Activated T-cell treated with anti-CD3 and anti-CD28 coated beads for 4 hours (primary cell): ENCODE measurements around the gene REPS1.
"Not testable (repeated sequence)": the region's sequence is repeated elsewhere in the genome, so short reads cannot be mapped to it uniquely, and the experiment has no call there.

Experiments used
- DNase-seq: peaks from one replicate; pipeline ENCODE4 v3.0.0-alpha.2; 2020

Gene REPS1

DNA sequence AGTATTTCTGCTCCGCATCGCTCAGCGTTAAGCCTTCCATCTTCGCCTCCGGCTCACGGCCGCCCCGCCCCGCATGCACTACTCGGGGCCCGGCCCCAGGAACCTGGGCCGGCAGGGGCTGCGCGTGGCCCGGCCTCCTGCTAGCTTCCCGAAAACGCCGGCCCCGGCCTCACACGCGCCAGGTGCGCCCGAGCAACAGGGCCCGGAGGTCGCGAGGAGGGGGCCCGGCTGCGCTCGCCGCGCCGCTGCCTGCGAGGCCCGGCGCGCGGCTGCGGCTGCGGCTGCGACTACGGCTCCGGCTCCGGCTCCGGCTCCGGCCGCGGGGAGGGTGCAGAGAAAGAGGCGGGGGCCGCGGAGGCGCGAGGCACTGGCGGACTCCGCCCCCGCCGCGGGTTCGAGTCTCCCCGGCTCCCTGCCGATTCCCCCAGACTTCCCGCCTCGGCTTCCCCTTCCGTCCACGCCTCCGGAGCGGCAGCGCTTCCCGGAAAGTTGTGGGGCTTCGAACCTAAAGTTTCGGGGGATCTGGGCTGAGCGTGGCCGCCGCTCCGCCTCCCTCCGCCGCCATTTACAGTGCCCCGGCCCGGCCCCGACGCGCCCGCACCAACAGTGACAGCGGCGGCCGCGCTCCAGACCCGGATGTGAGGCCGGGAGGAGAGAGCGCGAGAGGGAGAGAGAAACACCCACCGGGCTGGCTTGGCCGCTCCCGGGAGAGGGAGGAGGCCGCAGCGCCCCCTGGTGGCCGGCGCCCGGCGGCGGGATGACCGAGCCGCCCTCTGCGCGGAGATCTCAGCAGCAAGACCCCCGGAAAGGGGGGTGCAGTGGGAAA, at the start of gene REPS1:
Gene REPS1 (minus strand): TSS at position 611 of the 826 bp plus-strand sequence. CDS start 571 bp downstream, at position 40.
- DNase-seq, result peak; percentile 86

- DNase-seq, result no peak
Observed at GRCh38 chr6:139037490-139037889, 49.4 kb upstream of the REPS1 start.

DNA sequence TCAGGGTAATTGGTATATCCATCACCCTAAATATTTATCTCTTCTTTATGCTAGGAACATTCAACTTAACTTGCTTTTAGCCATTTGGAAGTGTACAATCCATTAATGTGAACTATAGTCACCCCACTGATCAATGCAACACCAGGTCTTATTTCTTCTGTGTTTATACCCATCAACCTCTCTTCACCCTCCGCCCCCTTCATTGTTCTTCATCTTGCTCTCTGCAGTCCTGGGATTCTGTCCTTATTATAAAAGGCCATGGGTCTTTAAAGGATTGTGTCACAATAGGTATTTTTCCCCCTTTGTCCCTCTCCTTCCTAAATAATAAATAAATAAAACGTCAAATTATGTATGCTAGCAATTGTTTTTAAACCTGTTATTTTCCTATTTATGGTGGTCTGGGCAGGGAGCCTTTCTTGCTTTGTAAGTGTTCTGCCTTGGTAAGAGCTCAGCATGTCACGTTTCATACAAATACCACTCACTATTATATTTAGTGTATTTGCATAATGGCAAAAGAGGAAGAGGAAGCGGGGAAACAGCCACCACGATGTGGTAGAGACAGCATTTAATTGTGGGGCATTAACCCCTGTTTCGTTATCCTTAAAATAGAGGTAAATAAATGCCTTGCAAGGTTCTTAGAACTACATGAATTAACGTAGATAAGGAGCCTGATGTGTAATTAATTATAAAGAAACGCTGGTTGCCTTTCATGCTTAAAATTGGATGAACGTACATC, 42.3 kb upstream of the REPS1 start:
- no peak for DNase-seq

- DNase-seq, result no peak
Observed at GRCh38 chr6:139029470-139030227, 41.6 kb upstream of the REPS1 start.

- DNase-seq, result peak; percentile 78
Observed at GRCh38 chr6:139028658-139029469, 40.8 kb upstream of the REPS1 start, which contains the start of gene ABRACL. Gene ABRACL, plus strand, starts transcription at chr6:139028745. Its CDS starts 5,416 bp downstream, at chr6:139034161.

DNA sequence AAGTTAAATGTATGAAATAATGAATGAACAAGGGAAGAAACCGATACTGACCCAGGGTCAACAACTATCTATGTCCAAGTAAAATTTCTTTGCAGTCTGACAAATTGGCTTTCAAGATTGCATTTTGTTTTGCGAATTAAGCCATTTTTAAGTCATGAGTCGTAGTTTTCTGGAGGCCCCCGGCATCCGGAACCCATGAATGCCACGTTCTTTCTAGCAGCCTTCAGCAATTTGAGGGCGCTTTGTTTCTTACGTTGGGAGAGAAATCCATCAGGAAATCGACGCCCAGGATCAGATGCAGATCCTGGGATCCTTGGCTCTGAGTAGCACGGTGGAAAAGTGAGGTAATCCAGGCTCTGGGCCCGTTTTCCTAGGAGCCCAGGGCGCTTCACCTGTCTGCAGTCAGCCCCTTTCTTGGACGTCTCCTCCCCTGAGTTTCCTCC, 40.2 kb upstream of the REPS1 start:
- no peak for DNase-seq

GRCh38 chr6:139027620-139028182, 39.6 kb upstream of the REPS1 start:
- DNase-seq, result peak; percentile 17

DNA sequence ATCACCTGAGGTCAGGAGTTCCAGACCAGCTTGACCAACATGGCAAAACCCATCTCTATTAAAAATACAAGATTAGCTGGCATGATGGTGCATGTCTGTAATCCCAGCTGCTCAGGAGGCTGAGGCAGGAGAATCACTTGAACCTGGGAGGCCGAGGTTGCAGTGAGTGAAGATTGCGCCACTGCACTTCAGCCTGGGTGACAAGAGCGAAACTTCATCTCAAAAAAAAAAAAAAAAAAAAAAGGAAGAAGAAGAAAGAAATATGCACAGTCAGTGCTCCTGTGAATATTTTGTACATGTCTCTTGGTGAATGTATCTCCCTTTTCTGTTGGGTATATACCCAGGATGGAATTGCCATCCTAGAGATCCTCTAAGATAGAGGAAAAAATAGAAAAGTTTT, 37.4 kb upstream of the REPS1 start:
- not testable (repeated sequence) for DNase-seq

GRCh38 chr6:139020689-139021088, 32.6 kb upstream of the REPS1 start:
- no peak for DNase-seq

- no peak for DNase-seq
Observed at GRCh38 chr6:139019722-139020121, 31.7 kb upstream of the REPS1 start.

- no peak for DNase-seq
Observed at GRCh38 chr6:139017227-139017626, 29.2 kb upstream of the REPS1 start.

- no peak for DNase-seq
Observed at GRCh38 chr6:139016337-139017213, 28.5 kb upstream of the REPS1 start.

DNA sequence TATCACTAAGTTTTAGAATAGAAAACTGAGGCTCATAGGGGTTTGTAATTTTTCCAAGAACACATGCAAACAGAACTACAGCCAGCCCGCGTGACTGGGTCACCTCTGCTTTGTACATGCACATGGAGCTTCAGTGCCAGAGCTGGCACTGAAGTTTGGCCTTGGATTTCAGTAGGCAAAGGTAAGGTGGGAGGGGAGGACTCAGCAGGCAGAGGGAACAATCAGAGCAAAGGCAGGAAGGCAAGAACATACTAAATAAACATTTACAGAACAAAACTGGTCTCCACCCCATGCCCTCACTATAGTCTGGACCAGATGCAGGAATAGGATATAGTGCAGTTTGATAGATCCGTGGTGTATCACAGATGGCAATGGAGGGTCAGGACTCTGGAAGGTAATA, 26.9 kb upstream of the REPS1 start:
- no peak for DNase-seq

GRCh38 chr6:139013185-139013800, 25.2 kb upstream of the REPS1 start:
- DNase-seq, result no peak

- no peak for DNase-seq
Observed at GRCh38 chr6:139011980-139012379, 23.9 kb upstream of the REPS1 start.

GRCh38 chr6:139010674-139011073, 22.6 kb upstream of the REPS1 start:
- DNase-seq, result no peak

GRCh38 chr6:139008117-139008516, 20.1 kb upstream of the REPS1 start:
- no peak for DNase-seq

- no peak for DNase-seq
Observed at GRCh38 chr6:139007428-139007827, 19.4 kb upstream of the REPS1 start.

- DNase-seq, result no peak
Observed at GRCh38 chr6:139006477-139006876, 18.4 kb upstream of the REPS1 start.

DNA sequence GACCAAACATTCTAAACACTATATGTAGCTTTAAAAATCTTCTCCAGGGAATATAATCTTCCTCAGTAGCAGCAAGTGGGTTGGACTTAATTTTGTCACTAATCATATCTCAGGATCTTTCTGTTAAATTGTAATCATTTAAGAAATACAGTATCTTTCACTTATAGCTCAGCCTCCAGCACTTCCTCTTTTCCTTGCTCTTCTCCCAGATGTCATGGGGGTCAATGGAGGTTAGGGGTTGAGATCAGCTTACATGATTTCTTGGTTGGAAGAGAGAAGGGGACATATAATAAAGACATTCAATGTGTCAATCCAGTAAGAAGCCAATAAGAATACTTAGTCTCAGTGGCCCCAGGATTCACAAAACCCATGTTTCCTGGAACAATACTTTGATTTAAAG, 15.7 kb upstream of the REPS1 start:
- no peak for DNase-seq
